Tibial nerve (tissue), 4 donors: ENCODE measurements around the gene KCNJ6.

ENCODE experiments used
- EP300 ChIP-seq, 2 donors: sonication (generic); formaldehyde crosslinking; IDR thresholded peaks; one replicate each; pipeline ENCODE4 v1.6.1; 2017; ENCODE audit warnings: antibody characterized with exemption in 2 of 2, mild to moderate bottlenecking in 1 of 2
- POLR2A ChIP-seq, 2 donors: fragments of 450-650 bp; IDR thresholded peaks; one replicate each; pipeline ENCODE4 v1.6.1; 2017; ENCODE audit warnings: antibody characterized with exemption in 2 of 2, mild to moderate bottlenecking in 2 of 2, moderate library complexity in 2 of 2
- TF ChIP-seq, protein P1 (sequence below), 5 experiments: fragments of 200-600 bp in 3 of 5; fragments of 450-650 bp in 2 of 5; sonication (generic) in 3 of 5; IDR thresholded peaks; one replicate each; pipeline ENCODE4 v1.5.1; 2016 to 2019; ENCODE audit warnings: antibody characterized with exemption in 5 of 5, mild to moderate bottlenecking in 3 of 5, moderate library complexity in 2 of 5

GRCh38 chr21:37787456-37787855 is 128.8 kb downstream of the KCNJ6 start:
- TF ChIP-seq, protein P1, sequence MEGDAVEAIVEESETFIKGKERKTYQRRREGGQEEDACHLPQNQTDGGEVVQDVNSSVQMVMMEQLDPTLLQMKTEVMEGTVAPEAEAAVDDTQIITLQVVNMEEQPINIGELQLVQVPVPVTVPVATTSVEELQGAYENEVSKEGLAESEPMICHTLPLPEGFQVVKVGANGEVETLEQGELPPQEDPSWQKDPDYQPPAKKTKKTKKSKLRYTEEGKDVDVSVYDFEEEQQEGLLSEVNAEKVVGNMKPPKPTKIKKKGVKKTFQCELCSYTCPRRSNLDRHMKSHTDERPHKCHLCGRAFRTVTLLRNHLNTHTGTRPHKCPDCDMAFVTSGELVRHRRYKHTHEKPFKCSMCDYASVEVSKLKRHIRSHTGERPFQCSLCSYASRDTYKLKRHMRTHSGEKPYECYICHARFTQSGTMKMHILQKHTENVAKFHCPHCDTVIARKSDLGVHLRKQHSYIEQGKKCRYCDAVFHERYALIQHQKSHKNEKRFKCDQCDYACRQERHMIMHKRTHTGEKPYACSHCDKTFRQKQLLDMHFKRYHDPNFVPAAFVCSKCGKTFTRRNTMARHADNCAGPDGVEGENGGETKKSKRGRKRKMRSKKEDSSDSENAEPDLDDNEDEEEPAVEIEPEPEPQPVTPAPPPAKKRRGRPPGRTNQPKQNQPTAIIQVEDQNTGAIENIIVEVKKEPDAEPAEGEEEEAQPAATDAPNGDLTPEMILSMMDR (IDR thresholded peaks at IDR 0.05): no peak
- no peak for TF ChIP-seq POLR2A (IDR thresholded peaks at IDR 0.05)
- TF ChIP-seq EP300 (IDR thresholded peaks at IDR 0.05): no peak
